KMS-11 (cell line): Measurements from ENCODE around the gene UQCC2.

Source experiments
- H2AFZ ChIP-seq: fragments of 200-600 bp; sonication (generic); 2 replicates; pipeline ENCODE4 v1.6.1; 2016; ENCODE audit warnings: antibody characterized with exemption, mixed run types, low read depth
- H3K27ac ChIP-seq: fragments of 200-600 bp; sonication (generic); 2 replicates; pipeline ENCODE4 v1.6.1; 2016; ENCODE audit warnings: mild to moderate bottlenecking, mixed run types
- H3K27me3 ChIP-seq: fragments of 200-600 bp; sonication (generic); 2 replicates; pipeline ENCODE4 v1.6.1; 2017; ENCODE audit warnings: mild to moderate bottlenecking, low read depth, mixed run types, moderate library complexity; ENCODE audit not compliant: insufficient read depth
- H3K36me3 ChIP-seq: fragments of 200-600 bp; sonication (generic); 2 replicates; pipeline ENCODE4 v1.6.1; 2017; ENCODE audit warnings: mild to moderate bottlenecking, mixed run types; ENCODE audit not compliant: insufficient read depth
- H3K4me1 ChIP-seq: fragments of 200-600 bp; sonication (generic); 2 replicates; pipeline ENCODE4 v1.6.1; 2016; ENCODE audit warnings: mild to moderate bottlenecking, low read depth, mixed run types; ENCODE audit not compliant: poor library complexity, severe bottlenecking
- H3K4me2 ChIP-seq: fragments of 200-600 bp; sonication (generic); 2 replicates; pipeline ENCODE4 v1.7.0; 2016; ENCODE audit warnings: mild to moderate bottlenecking, mixed run types
- H3K4me3 ChIP-seq: fragments of 200-600 bp; sonication (generic); IDR thresholded peaks from 2 replicates; pipeline ENCODE4 v1.6.1; 2017; ENCODE audit warnings: low read depth, low read length, mixed read lengths; ENCODE audit not compliant: insufficient read depth
- H3K79me2 ChIP-seq: fragments of 200-600 bp; sonication (generic); 2 replicates; pipeline ENCODE4 v1.6.1; 2016; ENCODE audit warnings: low read depth, mixed run types; ENCODE audit not compliant: insufficient read depth
- H3K9ac ChIP-seq: fragments of 200-600 bp; sonication (generic); 2 replicates; pipeline ENCODE4 v1.6.1; 2016; ENCODE audit warnings: mild to moderate bottlenecking, mixed run types
- H4K20me1 ChIP-seq: fragments of 200-600 bp; sonication (generic); 2 replicates; pipeline ENCODE4 v1.6.1; 2016; ENCODE audit warnings: mild to moderate bottlenecking, mixed run types; ENCODE audit not compliant: insufficient read depth
- CTCF ChIP-seq: fragments of 200-600 bp; sonication (generic); conservative IDR thresholded peaks from 2 replicates; pipeline ENCODE4 v1.6.1; 2017; ENCODE audit warnings: low read depth, mild to moderate bottlenecking, antibody characterized with exemption, low read length, moderate library complexity, mixed read lengths

UQCC2 gene

GRCh38 chr6:33705955-33706725, 5.4 kb downstream of the UQCC2 start:
- Histone ChIP-seq H3K4me3 (no peak overlapping the region), H4K20me1 (no peaks in the 10 kb centered on the region; the same call in 1 of the 2 replicates), H3K4me2 (no peak overlapping the region), H2AFZ (no peak overlapping the region), H3K79me2 (peaks cover 12% of the 10 kb centered on the region; the same call in 1 of the 2 replicates), H3K4me1 (peaks cover 15% of the 10 kb centered on the region), H3K27ac (no peak overlapping the region), H3K9ac (no peak overlapping the region), H3K27me3 (no peaks in the 10 kb centered on the region), H3K36me3 (no peaks in the 10 kb centered on the region)
- no peak for TF ChIP-seq CTCF

- H4K20me1 ChIP-seq: no peaks in the 10 kb centered on the region; the same call in 1 of the 2 replicates
- no peaks in the 10 kb centered on the region for H3K27me3 ChIP-seq
- H2AFZ ChIP-seq: no peak overlapping the region
- H3K27ac ChIP-seq: no peak overlapping the region
- H3K4me1 ChIP-seq: peaks cover 10% of the 10 kb centered on the region
- no peaks in the 10 kb centered on the region for H3K36me3 ChIP-seq
- no peak overlapping the region for H3K4me3 ChIP-seq
- H3K79me2 ChIP-seq: peaks cover 5% of the 10 kb centered on the region; the same call in 1 of the 2 replicates
- no peak for TF ChIP-seq CTCF
- H3K9ac ChIP-seq: no peak overlapping the region
- H3K4me2 ChIP-seq: no peak overlapping the region
Observed at GRCh38 chr6:33705268-33705885, 6.1 kb downstream of the UQCC2 start.

DNA sequence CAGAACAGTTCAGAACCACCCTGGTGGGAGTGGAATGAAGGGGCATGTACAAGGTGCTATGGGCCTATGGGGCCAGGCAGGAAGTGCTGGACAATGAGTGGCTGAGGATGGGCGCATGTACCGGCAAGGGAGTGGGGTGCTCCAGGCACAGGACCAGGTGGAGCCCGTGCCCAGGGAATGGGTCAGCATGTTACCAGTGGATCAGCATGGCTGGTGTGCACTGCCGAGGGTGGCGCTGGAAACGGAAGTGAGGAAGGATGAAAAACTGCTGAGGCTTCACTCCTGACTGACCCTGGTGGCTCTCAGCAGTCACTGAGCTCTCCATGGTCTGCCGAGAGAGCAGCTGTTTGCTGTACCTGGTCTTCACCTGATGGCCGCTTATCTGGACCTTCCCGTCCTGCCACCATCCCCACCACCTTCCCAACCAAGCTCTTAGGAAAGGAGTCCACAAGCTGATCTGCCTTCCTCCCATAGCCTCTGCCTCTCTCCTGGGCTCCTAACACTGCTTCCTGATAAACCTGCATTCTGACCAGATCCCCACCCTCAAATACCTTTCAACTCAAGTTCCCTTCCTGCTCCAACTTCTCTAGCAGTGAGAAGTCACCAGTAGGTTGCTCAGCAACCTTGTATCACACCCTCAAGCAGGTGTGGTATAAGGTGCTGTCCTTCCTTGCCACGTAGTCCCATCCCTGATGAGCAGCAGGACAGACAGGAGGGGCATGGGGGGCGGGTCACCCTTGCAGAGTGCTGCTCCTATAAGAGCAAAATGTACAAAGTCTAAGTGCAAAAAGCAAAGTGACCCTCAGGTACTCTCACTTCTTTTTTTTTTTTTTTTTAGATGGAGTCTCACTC, 7.1 kb downstream of the UQCC2 start:
- Histone ChIP-seq H3K4me1 (peaks cover 4% of the 10 kb centered on the region), H4K20me1 (no peaks in the 10 kb centered on the region; the same call in 1 of the 2 replicates), H3K27me3 (no peaks in the 10 kb centered on the region), H3K27ac (no peak overlapping the region), H3K9ac (no peak overlapping the region), H2AFZ (no peak overlapping the region), H3K79me2 (no peaks in the 10 kb centered on the region), H3K4me3 (no peak overlapping the region), H3K36me3 (no peaks in the 10 kb centered on the region), H3K4me2 (no peak overlapping the region)
- TF ChIP-seq CTCF: no peak

DNA sequence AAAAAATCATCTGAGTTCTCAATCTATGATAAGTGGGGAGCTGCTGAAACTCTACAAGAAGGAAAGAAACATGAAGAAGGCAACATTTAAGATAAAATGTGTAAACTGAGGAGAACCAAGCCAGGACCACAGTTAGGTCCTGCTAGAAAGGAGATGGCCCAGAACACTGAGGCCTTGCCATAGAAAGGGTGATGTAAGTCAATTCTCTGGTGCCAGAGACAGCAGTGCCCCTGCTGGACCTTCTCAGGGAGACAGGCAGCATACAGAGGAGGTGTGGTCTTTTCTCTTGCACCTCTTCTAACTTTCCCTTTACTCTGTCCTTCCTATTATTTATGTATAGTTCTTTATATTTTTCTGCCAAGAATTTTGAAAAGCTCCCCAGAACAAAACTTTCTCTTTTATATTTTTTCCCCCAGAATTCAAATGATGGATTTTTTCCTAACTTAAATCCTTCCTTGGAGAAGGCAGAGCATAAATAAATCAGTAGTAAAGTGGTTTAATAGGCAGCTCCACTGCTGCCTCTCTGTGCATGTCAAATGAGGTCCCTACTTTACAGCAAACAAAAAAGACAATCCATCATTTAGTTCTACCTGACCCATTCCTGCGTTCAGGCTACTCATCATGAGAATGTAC, 9.0 kb downstream of the UQCC2 start:
- no peaks in the 10 kb centered on the region for H3K27me3 ChIP-seq
- H3K27ac ChIP-seq: no peak overlapping the region
- peaks cover 4% of the 10 kb centered on the region for H3K4me1 ChIP-seq
- no peak overlapping the region for H3K4me3 ChIP-seq
- no peak overlapping the region for H3K9ac ChIP-seq
- H4K20me1 ChIP-seq: no peaks in the 10 kb centered on the region; the same call in 1 of the 2 replicates
- no peak overlapping the region for H3K4me2 ChIP-seq
- H3K36me3 ChIP-seq: no peaks in the 10 kb centered on the region
- H3K79me2 ChIP-seq: no peaks in the 10 kb centered on the region
- peak; percentile 32; the same call in 1 of the 2 replicates for TF ChIP-seq CTCF
- no peak overlapping the region for H2AFZ ChIP-seq
